GM18511 (cell line): ENCODE measurements around the gene SPPL2B.

ENCODE experiments used
- ATAC-seq: cut with Tn5 transposase; IDR thresholded peaks from one replicate; pipeline ENCODE4 v1.9.1; 2021; ENCODE audit warnings: mild to moderate bottlenecking, moderate library complexity; ENCODE audit not compliant: unreplicated experiment

The SPPL2B gene

DNA sequence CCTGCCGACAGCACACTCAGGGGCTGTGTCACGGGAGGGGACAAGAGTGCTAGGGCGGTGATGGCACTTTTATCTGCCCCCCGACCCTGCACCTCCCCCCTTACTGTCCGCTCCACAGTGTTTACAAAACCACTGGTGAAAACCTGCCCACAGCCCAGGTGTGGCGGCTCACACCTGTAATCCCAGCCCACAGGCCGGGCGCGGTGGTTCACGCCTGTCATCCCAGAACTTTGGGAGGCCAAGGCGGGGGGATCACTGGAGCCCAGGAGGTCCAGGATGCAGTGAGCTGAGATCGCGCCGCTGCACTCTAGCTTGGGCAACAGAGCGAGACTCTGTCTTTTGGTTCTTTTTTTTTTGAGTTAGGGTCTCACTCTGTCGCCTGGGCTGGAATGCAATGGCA is 32.3 kb upstream of the SPPL2B start:
- ATAC-seq, result no peak

DNA sequence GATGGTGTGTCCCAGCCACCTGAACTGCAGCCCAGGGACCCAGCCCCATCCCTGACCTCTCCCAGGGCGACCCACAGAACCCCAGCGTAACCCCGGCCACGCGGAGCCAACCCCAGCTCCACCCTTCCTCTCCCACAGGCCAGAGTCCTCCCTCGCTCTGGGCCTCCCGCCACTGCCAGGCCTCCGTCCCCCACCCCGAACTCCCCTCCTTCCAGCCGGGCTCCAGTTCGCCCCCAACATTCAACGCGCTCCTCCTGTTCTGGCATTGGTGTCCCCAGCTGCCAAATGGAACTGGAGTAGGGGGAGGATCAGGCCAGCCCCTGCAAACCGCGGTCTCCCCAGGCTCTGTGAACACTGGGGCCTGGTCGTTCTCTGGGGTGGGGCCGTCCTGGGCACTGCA is 28.0 kb upstream of the SPPL2B start:
- no peak for ATAC-seq

DNA sequence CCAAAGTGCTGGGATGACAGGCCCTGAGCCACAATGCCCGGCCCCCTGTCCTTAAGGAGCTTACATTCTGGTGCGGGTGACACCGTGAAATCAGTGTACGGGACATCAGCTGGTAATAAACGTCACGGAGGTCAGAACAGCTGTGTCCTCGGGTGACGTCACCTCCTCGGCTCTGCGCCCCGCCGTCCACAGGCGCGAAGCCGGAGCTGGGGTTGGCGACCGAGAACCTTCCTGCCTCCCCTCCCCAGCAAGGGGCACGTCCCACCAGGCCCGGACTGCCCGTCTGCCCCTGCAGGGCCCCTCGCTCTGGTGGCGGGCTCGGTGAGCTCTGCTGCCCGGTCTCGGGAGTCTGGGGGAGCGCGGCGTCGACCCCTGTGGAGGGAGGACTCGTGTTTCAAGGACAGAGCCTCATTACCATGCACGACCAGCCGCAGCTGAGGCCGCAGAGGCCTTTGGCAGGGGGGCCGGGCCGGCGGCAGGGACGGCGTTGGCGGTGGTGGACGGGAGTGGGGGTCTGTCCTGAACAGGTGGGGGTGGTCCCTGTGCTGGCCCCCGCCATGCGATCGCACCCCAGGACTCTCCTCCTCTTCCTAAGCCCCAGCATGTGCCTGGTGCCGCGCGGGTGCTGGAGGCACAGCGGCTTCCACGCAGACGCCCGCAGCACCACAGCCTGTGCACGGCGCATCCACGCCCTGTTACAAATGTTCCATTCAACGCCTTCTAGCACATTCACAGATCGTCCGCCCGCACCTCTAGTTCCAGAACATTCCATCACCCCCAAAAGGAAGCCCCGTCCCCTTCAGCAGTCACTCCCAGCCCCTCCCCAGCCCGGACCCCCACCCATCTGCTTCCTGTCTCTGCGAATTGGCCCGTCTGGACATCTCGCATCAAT is 25.9 kb upstream of the SPPL2B start:
- no peak for ATAC-seq

DNA sequence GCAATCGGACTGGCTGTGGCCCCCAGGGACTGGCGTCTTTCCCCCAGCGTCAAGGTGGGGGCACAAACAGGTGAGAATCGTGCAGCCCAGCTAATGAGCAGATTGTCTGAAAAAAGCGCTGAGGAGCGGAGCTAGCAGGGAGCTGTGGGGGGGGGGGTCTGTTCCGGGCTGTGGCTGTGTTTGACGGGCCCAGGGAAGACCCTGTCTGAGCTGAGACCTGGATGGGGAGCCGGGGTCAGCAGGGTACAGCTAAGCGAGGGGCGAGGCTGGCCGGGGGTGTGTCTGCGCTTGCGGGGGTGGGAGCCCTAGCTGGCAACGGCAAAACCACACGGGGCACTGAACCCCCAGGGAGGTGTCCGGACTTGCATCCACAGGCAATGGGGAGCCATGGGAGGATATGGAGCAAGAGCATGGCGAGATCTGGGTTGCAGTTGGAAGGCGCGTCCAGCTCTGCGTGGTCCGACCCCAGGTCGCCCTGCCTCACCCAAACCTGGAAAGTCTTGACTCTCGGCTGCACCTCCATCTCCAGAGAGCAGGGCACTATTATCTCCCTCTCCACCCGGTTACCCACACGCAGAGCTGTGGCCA is 25.2 kb upstream of the SPPL2B start:
- no peak for ATAC-seq

DNA sequence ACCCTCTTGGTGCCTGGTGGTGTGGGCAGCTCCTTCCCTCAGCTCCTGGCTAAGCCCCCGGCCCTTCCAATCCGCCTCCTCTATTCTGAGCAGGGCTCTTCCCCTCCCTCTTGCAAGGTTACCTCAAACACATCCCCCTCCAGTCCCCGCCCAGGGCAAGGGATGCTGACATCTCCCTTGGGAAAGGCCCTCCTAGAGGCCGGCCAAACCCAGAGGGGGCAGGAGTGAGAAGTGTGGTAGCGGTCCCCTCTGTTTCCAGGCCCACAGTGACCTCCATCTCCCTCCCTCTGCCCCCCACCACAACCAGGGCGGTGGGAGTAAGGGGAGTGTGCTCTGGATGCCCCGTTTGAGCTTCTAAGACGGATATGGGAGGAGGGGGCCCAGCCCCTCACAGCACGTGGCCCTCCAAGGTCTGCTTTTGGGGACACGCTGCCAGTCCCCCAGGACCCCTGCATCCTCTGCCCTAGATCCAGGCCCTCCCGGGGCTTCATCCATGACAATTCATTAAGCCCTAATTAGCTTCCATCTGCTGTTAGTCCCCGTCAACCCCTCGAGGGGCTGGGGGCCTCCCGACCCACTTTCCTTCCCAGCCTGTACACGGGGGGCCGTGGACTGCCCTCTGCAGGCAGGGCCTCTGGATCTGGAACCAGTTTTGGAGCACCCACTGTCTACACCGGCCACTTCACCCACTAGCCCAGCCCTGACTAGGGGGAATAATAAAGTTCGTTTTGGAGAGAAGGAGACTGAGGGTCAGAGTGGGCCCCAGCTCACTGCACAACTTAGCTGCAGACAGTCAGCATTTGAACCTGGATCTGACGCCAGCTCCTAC is 22.8 kb upstream of the SPPL2B start:
- ATAC-seq, result no peak

DNA sequence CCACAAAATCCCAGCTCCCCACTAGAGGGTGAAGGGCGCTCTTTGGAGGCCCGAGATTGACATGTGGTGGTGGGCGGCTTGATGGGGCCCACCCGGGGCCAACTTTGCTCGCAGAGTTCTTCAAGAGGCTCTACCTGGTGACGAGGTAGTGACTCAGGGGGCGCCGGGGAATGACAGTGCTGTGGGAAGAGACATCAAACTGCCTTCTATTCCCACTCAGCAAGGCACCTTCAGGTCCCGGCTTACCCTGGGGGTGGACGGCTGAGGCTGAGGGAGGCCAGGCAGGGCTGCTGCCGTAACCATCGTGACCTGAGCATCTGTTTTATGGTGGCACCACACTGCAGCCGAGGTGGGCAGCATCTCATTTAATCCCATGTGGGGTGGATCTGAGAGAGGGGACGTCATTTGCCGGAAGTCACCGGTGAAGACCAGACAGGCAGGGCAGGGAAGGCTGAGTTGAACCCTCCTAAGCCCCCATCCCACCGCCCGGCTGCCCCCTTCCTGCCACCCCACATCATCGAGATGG is 22.1 kb upstream of the SPPL2B start:
- ATAC-seq, result no peak

DNA sequence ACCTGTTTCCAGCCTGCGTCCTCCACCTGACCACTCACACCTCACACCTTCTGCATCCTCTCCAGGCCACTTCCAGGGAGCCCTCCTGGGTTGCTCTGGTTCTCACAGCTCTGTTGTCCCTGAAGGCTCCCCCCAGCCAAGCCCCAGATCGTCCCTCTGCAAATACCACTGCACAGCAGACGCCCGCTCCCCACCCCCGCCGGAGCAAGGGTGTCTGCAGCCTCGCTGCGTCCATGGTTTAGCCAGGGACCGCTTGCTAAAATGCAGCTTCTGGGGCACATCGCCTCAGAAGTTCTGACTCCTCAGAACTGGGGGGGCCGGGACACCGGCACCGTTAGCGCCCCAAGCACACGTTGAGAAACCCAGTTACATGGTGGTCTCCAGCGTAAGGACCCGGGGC is 21.5 kb upstream of the SPPL2B start:
- ATAC-seq, result no peak

DNA sequence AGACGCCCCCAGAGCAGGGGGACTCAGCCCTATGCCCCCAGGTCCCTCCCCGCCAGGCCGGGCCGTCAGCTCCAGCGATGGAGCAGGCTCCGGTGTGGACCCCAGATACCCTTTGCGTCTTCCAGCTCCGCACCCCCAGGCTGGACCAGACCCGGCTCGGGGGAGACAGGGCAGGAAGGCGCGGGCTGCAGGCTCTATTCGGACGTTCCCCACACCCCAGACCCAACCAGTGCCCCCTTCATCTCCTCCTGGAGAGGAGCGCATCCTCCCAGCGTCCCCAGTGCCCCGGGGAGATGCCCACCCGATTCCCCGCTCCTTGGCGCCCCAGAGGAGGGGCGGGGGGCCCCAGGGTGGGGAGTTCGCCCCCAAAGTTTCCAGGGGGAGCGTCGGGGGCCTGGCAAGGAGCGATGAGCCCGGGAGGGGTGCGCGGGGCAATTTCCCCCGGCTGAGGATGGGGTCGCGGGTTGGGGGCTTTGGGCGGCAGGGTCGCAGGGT is 20.9 kb upstream of the SPPL2B start:
- ATAC-seq, result no peak

DNA sequence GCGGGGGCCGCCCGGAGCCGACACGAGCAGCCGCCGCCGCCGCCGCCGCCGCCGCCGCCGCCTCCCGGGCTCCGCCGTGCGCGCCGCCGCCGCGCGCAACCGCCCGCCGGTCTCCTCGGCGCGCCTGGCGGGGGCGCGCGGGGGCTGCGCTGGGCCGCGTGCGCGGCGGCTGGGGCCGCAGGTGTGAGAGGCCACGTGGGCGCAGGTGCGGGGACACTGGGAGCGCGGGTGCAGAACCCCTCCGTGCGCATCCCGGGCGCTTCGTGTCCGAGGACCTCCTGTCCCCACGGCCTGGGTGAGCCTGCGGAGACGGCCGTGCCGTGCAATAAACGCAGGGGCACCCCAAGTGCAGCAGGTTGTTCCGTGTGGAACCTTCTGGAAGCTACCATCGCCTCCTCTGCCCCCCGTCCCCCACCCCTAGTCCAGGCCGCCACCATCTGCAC is 20.3 kb upstream of the SPPL2B start, which contains the start of gene LINGO3:
Gene LINGO3, minus strand, starts transcription at position 41 of the 443 bp plus-strand sequence. CDS start 16,378 bp downstream, outside the sequence.
- ATAC-seq, result no peak

DNA sequence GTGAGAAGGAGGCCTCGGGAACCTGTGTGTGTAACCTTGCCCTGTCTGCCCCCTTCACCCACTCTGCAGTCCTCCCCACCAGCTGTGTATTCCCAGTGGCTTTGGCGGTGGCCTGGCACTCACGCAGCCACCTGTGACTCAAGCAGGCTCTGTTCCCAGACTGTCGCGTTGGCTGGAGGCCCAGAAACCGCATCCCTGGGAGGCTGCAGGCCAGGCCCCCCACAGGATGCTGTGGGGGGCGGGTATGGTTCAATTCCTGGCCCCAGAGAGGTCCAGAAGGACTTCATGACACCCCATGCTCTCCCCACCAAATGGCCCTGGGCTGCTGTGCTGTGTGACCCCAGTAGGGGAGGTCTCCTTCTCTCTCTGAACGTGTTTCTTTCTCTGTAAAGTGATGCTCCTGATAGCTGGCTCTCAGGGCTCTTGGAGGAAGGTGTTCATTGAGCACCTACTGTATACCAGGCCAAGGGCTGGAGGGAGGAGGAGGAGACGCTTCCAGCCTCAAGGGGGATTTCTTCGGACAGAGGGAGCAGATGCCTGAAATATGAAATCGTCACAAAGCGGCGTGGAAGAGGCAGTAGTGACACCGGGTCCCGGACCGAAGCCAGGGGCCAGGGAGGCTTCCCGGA is 18.6 kb upstream of the SPPL2B start:
- ATAC-seq, result no peak

DNA sequence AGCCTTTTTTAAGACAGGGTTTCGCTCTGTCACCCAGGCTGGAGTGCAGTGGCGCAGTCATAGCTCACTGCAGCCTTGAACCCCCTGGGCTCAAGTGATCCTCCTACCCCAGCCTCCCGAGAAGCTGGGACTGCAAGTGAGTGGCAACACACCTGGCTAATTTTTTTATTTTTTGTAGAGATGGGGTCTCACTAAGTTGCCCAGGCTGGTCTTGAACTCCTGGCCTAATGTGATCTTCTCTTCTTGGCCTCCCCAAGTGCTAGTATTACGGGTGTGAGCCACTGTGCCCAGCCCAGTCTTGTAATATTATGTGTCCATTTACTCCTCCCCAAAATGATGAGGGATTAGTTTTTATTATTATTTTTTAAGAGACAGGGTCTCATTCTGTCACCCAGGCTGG is 17.4 kb upstream of the SPPL2B start:
- ATAC-seq, result no peak

DNA sequence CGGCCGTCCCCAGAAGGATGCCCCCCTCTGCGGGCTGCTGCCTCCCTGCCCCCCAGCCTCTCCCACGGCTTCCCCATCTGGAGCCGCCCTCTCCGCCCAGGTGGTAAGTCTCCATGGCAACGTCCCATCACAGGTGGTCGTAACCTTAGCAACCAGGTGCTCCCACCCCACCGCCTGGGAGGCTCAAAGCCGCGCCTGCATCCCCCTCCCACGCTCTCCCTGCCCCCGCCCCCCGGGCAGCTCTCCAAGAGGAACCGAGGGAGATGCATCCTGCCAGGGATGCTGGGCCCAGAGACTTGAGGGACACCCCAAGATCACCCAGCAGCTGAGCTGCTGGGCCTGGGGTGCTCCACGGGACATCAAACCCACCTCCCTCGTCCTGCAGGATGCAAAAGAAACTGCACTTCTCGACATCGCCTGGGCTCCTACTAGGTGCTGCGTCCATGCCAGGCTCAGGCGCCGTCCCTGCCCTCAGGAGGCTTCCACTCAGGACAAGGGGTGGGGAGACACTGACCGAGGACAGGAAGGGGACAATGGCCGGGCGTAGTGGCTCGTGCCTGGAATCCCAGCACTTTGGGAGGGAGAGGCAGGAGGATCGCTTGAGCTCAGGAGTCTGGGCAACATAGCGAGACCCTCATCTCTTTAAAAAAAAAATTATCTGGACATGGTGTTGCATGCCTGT is 15.5 kb upstream of the SPPL2B start:
- ATAC-seq, result no peak

DNA sequence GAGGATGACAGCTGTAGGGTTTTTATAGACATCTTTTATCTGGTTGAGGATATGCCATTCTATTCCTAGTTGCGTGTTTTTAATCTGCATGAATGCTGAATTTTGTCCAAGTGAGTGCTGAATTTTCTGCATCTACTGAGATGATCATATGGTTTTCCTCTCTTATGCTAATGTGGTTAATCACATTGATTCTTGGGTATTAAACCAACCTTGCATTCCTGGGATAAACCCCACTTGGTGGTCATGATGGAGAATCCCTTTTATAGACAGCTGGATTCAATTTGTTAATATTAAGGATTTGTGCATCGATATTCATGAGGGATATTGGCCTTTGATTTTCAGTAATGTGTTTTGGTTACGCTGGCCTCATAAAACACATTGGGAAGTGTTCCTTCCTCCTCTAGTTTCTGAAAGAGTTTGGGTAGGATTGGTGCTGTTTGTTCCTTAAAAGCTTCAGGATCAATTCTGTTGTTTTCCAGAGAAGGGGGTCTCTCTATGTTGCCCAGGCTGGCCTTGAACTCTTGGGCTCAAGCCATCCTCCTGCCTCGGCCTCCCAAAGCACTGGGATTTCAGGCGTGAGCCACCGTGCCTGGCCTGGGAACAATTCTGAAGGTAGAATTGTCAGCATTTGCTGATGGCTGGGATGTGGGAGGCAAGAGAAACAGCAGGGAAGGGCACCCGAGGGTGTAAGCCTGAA is 13.2 kb upstream of the SPPL2B start:
- no peak for ATAC-seq

DNA sequence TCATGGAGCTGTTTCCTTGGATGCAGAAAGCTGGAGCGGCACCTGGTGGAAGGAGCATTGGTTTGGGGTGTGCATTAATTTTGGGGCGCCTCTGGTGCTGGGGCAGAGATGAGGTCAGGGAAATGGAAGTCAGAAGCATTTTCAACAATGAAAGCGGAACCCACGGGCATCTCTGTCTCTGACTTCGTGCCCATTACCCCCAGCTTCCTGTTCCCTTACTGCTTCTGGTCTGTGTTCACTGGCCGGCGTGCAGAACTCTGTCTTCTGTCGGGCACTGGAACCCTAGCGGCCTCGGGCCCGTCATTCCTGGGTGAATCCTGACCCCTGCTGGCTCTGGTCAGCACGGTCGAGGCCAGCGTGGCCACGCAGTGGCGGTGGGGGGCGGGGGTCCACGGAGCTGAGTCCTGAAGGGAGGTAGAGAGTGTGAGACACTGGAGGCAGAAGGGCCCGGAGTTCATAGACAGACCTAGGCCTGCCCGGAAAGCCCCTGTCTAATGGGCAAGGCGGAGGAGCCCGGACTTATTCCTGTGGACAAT is 12.6 kb upstream of the SPPL2B start:
- no peak for ATAC-seq

DNA sequence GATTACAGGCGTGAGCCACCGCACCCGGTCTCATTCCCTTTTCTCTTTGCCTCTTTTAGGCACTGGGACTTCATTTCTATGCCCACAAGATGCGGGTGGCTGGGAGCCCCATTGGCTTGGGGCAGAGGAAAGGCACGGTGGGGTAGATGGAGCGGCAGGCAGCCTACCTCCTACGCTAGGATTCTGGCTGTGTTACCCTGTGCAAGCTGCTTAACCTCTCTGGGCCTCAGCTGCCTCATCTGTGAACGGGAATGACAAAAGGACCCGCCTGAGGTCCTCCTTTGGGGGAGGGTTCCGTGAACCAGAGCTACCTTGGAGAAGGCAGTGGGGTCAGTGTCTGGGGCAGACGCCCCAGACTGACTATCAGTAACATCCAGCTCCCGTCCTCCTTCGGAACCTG is 11.2 kb upstream of the SPPL2B start:
- no peak for ATAC-seq

DNA sequence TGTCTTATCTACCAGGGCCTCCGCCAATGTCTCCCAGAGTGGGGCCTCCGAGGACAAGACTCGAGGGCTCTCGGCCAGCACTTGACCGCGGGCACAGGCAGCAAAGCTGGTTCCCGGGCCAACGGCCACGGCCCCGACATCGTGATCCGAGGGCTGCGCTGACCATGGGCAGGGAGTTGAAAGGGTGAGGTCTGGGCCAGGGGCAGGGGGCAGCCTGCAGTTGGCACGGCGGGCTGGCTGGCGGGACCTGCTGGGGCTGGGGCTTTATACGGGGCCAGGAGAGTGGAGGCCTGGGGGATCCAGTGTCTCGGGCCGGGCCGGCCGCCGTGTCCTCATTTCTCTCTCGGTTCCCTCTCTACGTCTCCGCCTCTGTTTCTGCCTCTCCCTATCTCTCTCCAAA is 10.7 kb upstream of the SPPL2B start:
- no peak for ATAC-seq

DNA sequence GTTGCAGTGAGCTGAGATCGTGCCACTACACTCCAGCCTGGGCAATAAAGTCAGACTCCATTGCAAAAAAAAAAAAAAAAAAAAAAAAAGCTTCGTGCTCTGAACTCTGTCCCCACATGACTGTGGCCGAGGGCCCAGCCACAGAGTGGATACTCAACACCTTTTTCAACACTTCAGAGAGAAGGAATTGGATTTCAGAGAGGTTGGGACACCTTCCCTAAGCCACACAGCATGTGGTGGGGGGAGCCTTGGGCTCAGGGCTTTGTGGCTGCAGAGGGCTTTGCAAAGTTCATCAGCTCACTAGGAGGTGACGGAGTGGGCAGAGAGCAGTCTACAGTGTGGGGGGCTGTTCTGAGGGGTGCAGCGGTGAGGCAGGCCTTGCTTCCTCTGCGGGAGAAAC is 9.6 kb upstream of the SPPL2B start:
- no peak for ATAC-seq

DNA sequence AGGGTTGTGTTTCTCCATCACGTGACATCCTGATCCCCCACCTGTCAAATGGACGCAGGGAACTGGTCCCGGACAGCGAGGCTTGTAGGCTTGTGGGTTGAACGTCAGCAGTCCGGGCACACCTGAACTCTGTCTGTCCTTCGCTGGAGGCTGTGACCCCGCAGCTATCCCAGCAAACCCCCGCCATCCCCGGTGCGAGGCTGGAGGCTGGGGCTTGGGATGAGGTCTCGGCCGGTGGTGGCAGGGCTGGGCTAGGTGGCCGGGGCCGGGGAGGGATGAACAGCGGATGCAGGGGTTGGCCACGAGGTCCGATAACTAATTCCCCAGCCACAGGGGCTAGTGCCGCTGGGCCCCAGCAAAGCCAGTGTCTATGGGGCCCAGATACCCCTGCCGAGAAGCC is 8.9 kb upstream of the SPPL2B start:
- no peak for ATAC-seq

DNA sequence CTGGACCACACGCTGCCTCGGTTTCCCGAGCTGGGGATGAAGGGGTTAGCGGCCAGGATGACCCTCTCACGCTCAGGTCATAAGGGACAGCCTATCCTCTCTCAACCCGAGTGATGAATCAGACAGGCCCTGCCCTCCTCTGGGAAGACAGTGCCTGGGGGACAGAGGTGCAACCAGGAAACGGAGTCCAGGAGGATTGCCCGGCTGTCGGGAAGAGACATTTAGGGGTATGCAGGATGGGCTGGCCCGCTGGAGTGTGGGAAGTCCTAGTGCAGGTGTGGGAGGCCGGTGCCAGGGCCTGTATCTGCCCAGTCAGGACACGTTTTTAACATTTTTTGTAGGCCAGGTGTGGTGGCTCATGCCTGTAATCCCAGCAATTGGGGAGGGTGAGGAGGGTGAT is 8.4 kb upstream of the SPPL2B start:
- ATAC-seq, result no peak
